SW480 (cell line): Measurements from ENCODE around the gene CTAG1A.
"Not testable (repeated sequence)": the region's sequence is repeated elsewhere in the genome, so short reads cannot be mapped to it uniquely, and the experiment has no call there.

Source experiments
- DNase-seq: peaks from one replicate; pipeline ENCODE4 v3.0.0-alpha.2; 2016; ENCODE audit warnings: low spot score

The CTAG1A gene

DNA sequence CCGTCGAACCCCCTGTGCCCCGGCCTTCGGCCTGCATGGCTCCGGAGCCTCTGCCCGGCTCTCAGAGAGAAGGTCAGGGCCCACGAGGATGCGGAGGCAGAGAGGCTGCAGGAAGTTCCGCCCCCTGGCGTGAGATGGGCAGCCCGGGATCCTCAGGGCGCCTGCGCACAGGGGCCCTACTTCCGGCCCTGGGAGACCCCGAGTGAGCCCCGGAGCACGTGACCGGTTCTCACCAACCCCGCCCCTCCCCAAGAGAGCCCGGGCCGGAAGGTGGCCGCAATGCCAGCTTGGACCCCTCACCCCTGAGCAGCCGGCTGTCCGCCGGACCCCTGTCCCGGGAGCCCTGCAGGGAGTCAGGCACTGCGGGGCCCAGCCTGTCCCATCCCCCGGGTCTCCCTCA, 34.2 kb downstream of the CTAG1A start, which contains the start of gene CTAG1B:
Gene CTAG1B, minus strand, starts transcription at position 101 of the 400 bp plus-strand sequence. Its CDS starts 64 bp downstream, at position 37.
- DNase-seq, result not testable (repeated sequence)

DNA sequence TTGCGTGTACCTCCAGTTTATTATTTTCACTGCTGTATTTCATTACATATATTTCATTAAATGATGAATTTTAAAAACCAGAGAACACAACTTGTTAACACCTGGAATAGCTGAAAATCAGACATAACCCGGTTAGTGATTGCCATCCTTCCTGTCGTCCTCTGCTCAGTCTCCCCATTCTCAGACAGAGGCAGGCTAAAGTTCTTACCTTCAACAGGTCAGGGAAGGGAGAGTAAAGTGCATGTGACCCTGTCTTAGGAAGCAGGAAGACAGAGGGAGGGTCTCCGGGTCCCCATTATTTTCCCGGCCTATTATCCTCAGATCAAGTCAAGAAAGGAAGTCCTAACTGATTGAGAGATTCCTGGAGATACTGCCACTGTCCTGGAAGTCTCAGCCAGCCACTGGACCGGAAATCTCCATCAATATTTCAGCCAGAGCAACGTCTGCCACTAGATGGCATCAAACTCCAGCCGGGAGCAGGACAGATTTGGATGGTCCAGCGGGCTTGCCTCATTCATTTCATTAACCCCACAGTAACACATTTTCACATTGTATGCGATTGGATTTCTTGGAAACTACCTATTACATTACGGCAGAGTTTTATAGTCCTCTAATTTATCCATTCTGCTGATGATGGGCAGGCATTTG, 36.0 kb downstream of the CTAG1A start:
- DNase-seq, result not testable (repeated sequence)

DNA sequence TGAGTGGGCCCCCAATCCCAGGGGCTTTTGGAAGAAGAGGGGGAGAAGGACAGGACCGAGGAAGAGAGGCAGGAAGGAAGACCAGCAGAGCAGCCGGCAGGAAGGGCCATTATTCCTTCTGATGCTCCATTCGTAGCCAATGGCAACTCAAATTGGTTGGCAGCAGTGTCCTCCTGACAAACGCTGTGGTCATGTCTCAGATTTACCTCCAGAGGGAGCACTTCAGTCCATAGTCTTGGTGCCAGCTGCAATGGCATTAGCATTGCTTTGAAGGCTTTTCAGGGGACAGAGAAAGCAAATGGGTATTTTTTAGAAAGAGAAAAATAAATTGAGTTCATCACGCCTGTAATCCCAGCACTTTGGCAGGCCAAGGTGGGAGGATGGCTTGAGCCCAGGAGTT, 44.0 kb downstream of the CTAG1A start:
- DNase-seq, result not testable (repeated sequence)

DNA sequence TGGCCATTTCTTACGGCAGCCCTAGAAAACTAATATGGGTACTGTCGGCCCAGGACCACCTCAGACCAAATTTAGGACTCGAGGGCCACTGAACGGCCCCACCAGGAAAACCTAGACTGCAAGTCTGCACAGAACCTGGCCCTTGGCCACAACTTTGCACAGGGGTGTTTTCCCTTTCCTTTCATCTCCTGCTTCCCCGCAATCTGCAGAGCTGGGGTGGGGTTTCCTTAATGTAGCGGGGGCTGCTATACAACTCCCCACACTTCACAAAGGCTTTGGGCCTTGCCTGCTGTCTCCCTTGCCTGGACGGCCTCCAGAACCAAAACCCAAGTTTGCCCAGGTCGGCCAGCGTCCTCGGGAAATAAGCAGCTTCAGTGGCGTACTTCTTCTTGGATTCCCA, 46.0 kb downstream of the CTAG1A start:
- DNase-seq, result not testable (repeated sequence)

DNA sequence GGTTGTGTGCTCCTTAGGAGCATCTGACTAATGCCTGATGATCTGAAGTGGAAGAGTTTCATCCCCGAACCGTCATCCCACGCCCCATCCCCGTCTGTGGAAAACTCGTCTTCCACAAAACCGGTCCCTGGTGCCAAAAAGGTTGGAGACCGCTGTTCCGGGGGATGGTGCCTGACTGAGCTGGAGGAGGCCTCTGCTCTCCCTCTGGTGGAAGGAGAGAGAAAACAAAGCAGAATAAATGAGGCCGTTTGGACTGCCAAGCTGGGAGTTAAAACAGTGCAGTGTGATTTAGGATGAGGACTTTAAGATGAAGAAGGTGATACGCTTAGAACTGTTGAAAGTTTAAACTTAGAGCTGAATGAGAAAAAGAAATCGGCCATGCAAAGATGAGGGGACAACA, 48.7 kb downstream of the CTAG1A start:
- DNase-seq, result not testable (repeated sequence)
